ENCODE data around the gene RAX2.

The RAX2 gene

DNA sequence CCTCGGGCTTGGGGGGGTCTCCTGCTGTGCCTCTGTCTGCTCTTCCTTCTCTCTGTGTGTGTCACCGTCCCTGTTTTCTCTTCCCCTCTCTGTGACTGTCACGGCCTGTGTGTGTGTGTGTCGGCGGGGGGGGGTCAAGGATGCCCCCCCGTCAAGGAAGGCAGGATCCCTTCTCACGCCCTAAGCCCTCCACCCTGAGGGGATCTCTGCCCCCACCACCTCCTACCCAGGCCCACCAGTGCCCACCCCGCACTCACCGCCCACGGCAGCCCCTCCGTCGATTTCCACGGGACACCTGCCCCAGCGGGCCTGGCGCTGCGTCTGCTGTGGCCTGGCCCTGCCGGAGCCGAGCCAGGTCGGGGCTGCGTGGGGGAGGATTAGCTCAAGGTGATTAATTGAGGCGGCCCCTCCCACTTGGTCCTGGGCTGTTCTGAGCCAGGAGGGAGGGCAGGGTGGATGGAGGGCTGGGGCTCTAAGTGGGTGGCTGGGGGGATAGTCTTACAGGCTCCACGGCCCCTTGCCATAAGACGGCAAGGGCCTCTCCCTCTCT is at the start of gene RAX2:
RAX2 (minus strand) TSS at position 323 of the 550 bp plus-strand sequence. CDS start 486 bp downstream, outside the sequence.
- H3K4me3 ChIP-seq (ENCODE audit: low read depth, low read length): peak within 1 kb of the TSS; percentile 88
- no peaks in the 10 kb centered on the region for H3K9me3 ChIP-seq (ENCODE audit: severe bottlenecking)
- DNase-seq: peak; percentile 95
- H3K36me3 ChIP-seq: peaks cover 40% of the 10 kb centered on the region
- TF ChIP-seq, protein P1, sequence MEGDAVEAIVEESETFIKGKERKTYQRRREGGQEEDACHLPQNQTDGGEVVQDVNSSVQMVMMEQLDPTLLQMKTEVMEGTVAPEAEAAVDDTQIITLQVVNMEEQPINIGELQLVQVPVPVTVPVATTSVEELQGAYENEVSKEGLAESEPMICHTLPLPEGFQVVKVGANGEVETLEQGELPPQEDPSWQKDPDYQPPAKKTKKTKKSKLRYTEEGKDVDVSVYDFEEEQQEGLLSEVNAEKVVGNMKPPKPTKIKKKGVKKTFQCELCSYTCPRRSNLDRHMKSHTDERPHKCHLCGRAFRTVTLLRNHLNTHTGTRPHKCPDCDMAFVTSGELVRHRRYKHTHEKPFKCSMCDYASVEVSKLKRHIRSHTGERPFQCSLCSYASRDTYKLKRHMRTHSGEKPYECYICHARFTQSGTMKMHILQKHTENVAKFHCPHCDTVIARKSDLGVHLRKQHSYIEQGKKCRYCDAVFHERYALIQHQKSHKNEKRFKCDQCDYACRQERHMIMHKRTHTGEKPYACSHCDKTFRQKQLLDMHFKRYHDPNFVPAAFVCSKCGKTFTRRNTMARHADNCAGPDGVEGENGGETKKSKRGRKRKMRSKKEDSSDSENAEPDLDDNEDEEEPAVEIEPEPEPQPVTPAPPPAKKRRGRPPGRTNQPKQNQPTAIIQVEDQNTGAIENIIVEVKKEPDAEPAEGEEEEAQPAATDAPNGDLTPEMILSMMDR (IDR thresholded peaks at IDR 0.05; ENCODE audit: low read depth, low read length): no peak
- H3K27ac ChIP-seq: peak within 1 kb of the TSS; percentile 94
- H3K27me3 ChIP-seq (ENCODE audit: insufficient read depth, low read depth, severe bottlenecking): no peaks in the 10 kb centered on the region

DNA sequence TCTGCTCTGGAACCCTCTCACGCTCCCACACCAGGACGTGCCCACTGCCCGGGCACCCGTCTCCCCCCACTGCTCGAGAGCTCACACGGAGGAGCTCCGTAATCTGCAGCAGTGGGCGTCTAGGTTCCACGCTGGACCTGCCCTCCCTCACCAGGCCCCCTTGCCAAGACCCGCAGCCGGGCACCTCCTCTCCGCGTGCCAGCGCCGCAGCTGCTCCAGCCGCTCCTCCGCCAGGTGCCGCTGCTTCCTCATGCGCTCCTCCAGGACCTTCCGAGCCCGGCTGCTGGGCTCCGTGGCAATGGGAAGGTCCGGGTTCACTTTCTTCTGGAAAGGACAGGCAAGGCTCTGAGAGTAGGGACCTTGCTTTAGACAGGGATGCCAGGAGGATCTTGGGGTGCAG is 49.1 kb upstream of the RAX2 start:
- no peak for DNase-seq
- H3K27ac ChIP-seq: no peak overlapping the region

DNA sequence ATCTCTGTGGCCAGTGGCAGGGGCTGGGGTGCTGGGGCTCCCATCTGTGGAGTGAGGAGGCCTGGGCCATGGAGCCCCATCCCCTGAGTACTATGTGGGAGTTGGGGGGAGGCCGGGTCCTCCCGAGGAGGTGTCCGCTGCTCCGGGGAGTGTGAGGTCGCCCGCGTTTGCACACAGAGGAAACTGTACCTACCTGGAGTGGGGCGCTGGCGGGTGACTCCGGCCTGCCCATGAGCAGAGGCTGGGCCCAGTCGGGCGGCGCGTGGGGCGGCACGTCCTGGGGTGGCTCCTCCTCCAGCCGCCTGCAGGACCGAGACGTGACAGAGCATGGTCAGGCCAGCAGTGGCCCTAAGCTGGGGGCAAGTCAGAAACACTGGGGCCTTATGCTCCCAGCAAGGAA is 48.0 kb upstream of the RAX2 start:
- TF ChIP-seq, protein P1 (IDR thresholded peaks at IDR 0.05; ENCODE audit: low read depth, low read length): no peak
- no peaks in the 10 kb centered on the region for H3K36me3 ChIP-seq

More for the DNA sequence above, 49.1 kb upstream of the RAX2 start:
- Histone ChIP-seq H3K9me3 (ENCODE audit: severe bottlenecking) (no peaks in the 10 kb centered on the region), H3K27me3 (ENCODE audit: insufficient read depth, low read depth, severe bottlenecking) (no peaks in the 10 kb centered on the region), H3K4me3 (ENCODE audit: low read depth, low read length) (no peak overlapping the region), H3K36me3 (no peaks in the 10 kb centered on the region)
- TF ChIP-seq, protein P1 (IDR thresholded peaks at IDR 0.05; ENCODE audit: low read depth, low read length): no peak

DNA sequence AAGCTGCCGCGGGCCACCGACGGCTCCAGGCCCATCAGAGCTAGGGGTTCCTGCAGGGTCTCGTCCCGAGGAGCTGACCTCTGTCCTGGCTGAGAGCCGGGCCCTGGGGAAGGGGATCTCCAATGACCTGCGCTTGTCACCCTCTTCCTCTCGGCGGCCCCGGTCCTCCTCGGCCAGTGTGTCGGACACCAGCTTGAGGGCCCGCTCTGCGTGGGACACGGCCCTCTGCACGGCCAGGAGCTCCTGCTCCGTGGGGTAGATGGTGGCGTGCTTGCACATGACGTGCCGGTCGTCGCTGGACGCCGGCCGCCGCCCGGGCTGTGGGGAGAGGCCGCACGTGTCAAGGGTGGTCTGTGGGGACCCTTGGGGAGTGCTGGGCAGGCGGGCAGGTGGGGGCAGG is 46.9 kb upstream of the RAX2 start:
- TF ChIP-seq, protein P1 (IDR thresholded peaks at IDR 0.05; ENCODE audit: low read depth, low read length): no peak
- no peaks in the 10 kb centered on the region for H3K27me3 ChIP-seq (ENCODE audit: insufficient read depth, low read depth, severe bottlenecking)
- H3K4me3 ChIP-seq (ENCODE audit: low read depth, low read length): no peak overlapping the region
- no peaks in the 10 kb centered on the region for H3K36me3 ChIP-seq
- H3K27ac ChIP-seq: no peak overlapping the region
- no peaks in the 10 kb centered on the region for H3K9me3 ChIP-seq (ENCODE audit: severe bottlenecking)
- DNase-seq: no peak

More for the DNA sequence above, 48.0 kb upstream of the RAX2 start:
- no peak overlapping the region for H3K4me3 ChIP-seq (ENCODE audit: low read depth, low read length)
- DNase-seq: no peak
- no peaks in the 10 kb centered on the region for H3K27me3 ChIP-seq (ENCODE audit: insufficient read depth, low read depth, severe bottlenecking)
- H3K27ac ChIP-seq: no peak overlapping the region
- H3K9me3 ChIP-seq (ENCODE audit: severe bottlenecking): no peaks in the 10 kb centered on the region

DNA sequence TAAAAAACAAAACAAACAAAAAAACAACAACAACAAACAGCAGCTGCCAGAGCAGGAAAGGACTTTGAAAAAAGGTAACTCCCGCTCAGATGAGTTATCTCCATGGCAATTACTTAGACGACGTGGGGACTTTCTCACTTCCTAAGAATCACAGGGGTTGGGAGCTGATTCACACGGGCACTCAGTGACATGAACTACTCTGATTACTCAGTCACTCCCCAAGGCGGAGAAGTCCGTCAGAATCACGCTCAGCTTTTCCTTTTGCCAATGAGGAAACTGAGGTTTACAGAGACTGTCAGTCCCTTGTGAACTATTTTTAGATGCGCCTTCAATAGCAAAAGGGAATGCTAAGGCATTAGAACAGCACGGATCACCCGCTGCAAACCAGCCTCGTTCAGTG is 46.4 kb upstream of the RAX2 start:
- no peaks in the 10 kb centered on the region for H3K36me3 ChIP-seq
- TF ChIP-seq, protein P1 (IDR thresholded peaks at IDR 0.05; ENCODE audit: low read depth, low read length): no peak
- DNase-seq: no peak
- H3K9me3 ChIP-seq (ENCODE audit: severe bottlenecking): no peaks in the 10 kb centered on the region
- no peaks in the 10 kb centered on the region for H3K27me3 ChIP-seq (ENCODE audit: insufficient read depth, low read depth, severe bottlenecking)
- H3K4me3 ChIP-seq (ENCODE audit: low read depth, low read length): no peak overlapping the region
- H3K27ac ChIP-seq: no peak overlapping the region

DNA sequence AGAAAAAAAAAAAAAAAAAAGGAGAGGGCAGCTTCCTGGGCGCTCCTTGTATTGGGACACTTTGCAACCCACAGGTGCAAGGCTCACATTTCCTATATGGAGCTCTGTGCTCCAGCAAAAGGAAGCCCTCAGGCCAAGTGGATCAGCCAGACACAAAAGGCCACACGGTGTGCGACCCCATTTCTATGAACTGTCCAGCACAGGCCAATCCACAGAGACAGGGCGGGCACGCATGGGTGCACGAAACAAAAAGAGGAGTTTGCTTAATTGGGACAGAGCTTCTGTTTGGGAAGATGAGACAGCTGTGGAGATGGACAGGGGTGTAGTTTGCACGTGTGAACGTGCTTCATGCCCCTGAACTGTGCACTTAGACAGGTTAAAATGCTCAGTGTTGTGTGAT is 45.7 kb upstream of the RAX2 start:
- no peak overlapping the region for H3K4me3 ChIP-seq (ENCODE audit: low read depth, low read length)
- no peaks in the 10 kb centered on the region for H3K27me3 ChIP-seq (ENCODE audit: insufficient read depth, low read depth, severe bottlenecking)
- H3K27ac ChIP-seq: no peak overlapping the region
- TF ChIP-seq, protein P1 (IDR thresholded peaks at IDR 0.05; ENCODE audit: low read depth, low read length): no peak
- no peaks in the 10 kb centered on the region for H3K9me3 ChIP-seq (ENCODE audit: severe bottlenecking)
- no peak for DNase-seq
- no peaks in the 10 kb centered on the region for H3K36me3 ChIP-seq
